GM19324 (cell line): ENCODE data around the gene SKAP1.
"Not testable (repeated sequence)": the region's sequence is repeated elsewhere in the genome, so short reads cannot be mapped to it uniquely, and the experiment has no call there.

ENCODE experiments used
- ATAC-seq: cut with Tn5 transposase; IDR thresholded peaks from one replicate; pipeline ENCODE4 v1.9.1; 2021; ENCODE audit warnings: mild to moderate bottlenecking, moderate library complexity; ENCODE audit not compliant: unreplicated experiment, low FRiP score

SKAP1 gene

GRCh38 chr17:48229936-48230335 is 200.1 kb downstream of the SKAP1 start:
- no peak for ATAC-seq

- no peak for ATAC-seq
Measured at GRCh38 chr17:48228720-48229119, 201.3 kb downstream of the SKAP1 start.

GRCh38 chr17:48225725-48226567 is 204.1 kb downstream of the SKAP1 start:
- ATAC-seq: no peak

- no peak for ATAC-seq
Measured at GRCh38 chr17:48223945-48224344, 206.1 kb downstream of the SKAP1 start.

- ATAC-seq: no peak
Measured at GRCh38 chr17:48219617-48220016, 210.4 kb downstream of the SKAP1 start.

GRCh38 chr17:48215583-48216139 is 214.4 kb downstream of the SKAP1 start:
- no peak for ATAC-seq

- no peak for ATAC-seq
Measured at GRCh38 chr17:48213797-48214196, 216.2 kb downstream of the SKAP1 start.

- ATAC-seq: no peak
Measured at GRCh38 chr17:48211787-48212186, 218.2 kb downstream of the SKAP1 start.

- no peak for ATAC-seq
Measured at GRCh38 chr17:48211011-48211410, 219.0 kb downstream of the SKAP1 start.

- no peak for ATAC-seq
Measured at GRCh38 chr17:48209973-48210372, 220.0 kb downstream of the SKAP1 start.

GRCh38 chr17:48207776-48208544 is 222.1 kb downstream of the SKAP1 start:
- ATAC-seq: no peak

GRCh38 chr17:48207036-48207435 is 223.0 kb downstream of the SKAP1 start:
- ATAC-seq: not testable (repeated sequence)

GRCh38 chr17:48202959-48203358 is 227.1 kb downstream of the SKAP1 start:
- no peak for ATAC-seq

GRCh38 chr17:48198950-48199541 is 231.0 kb downstream of the SKAP1 start:
- ATAC-seq: no peak

GRCh38 chr17:48195910-48196309 is 234.1 kb downstream of the SKAP1 start:
- ATAC-seq: no peak

GRCh38 chr17:48194097-48194550 is 235.9 kb downstream of the SKAP1 start:
- ATAC-seq: no peak

GRCh38 chr17:48192321-48192731 is 237.7 kb downstream of the SKAP1 start:
- no peak for ATAC-seq

GRCh38 chr17:48191362-48191761 is 238.7 kb downstream of the SKAP1 start:
- ATAC-seq: no peak

GRCh38 chr17:48190871-48191270 is 239.1 kb downstream of the SKAP1 start:
- ATAC-seq: no peak

- no peak for ATAC-seq
Measured at GRCh38 chr17:48187872-48188608, 242.0 kb downstream of the SKAP1 start.
